GM12892 (cell line): ENCODE results near the gene GPR78.

Experiments
- POLR2A ChIP-seq: IDR thresholded peaks from 2 replicates; pipeline ENCODE4 v1.6.1; 2011; ENCODE audit warnings: low read depth, low read length, control low read depth
- POLR2AphosphoS5 ChIP-seq: IDR thresholded peaks from 2 replicates; pipeline ENCODE4 v1.6.1; 2011; ENCODE audit warnings: low read depth, low read length, control low read depth
- TAF1 ChIP-seq: IDR thresholded peaks from 2 replicates; pipeline ENCODE4 v1.6.1; 2011; ENCODE audit warnings: low read depth, mild to moderate bottlenecking, control low read depth, low read length, borderline replicate concordance

DNA sequence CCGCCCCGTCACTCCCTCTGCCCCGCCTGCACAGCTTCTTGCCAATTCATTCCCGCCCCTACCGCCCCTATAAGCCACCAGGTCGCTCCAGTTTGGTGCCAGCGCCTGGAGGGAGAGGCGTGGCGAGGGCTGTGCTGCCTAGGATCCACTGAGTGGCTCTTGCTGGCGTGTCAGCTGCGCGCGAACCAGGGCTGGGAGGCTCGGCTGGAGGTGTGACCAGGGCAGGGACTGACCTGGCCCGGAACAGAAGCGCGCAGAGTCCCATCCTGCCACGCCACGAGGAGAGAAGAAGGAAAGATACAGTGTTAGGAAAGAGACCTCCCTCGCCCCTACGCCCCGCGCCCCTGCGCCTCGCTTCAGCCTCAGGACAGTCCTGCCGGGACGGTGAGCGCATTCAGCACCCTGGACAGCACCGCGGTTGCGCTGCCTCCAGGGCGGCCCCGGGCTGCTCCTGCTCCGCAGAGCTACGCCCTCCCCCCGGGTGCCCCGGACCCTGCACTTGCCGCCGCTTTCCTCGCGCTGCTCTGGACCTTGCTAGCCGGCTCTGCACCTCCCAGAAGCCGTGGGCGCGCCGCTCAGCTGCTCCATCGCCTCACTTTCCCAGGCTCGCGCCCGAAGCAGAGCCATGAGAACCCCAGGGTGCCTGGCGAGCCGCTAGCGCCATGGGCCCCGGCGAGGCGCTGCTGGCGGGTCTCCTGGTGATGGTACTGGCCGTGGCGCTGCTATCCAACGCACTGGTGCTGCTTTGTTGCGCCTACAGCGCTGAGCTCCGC is at the start of gene GPR78:
- TF ChIP-seq POLR2A (no peak), POLR2AphosphoS5 (no peak), TAF1 (no peak)
